RWPE2 (cell line): ENCODE results near the gene THNSL1.

Experiments used
- ATAC-seq: fragments of 200-7000 bp; cut with Tn5 transposase; 3 replicates; pipeline ENCODE4 v1.9.1; 2021; ENCODE audit warnings: low read depth
- DNase-seq: peaks from one replicate; pipeline ENCODE4 v3.0.0-alpha.2; 2020; ENCODE audit warnings: low spot score
- H3K27ac ChIP-seq: fragments of 450-650 bp; 2 replicates; pipeline ENCODE4 v1.5.1; 2017; ENCODE audit warnings: mild to moderate bottlenecking; ENCODE audit not compliant: poor library complexity, severe bottlenecking
- H3K27me3 ChIP-seq: fragments of 250-450 bp; sonication (Bioruptor Pico); 2 replicates; pipeline ENCODE4 v1.5.1; 2021; ENCODE audit warnings: mild to moderate bottlenecking, moderate library complexity; ENCODE audit not compliant: insufficient read depth, poor library complexity, severe bottlenecking
- H3K36me3 ChIP-seq: fragments of 250-450 bp; sonication (Bioruptor Pico); 2 replicates; pipeline ENCODE4 v1.5.1; 2020; ENCODE audit warnings: low read depth, mild to moderate bottlenecking, moderate library complexity
- H3K4me1 ChIP-seq: fragments of 250-450 bp; sonication (Bioruptor Pico); 2 replicates; pipeline ENCODE4 v1.5.1; 2021; ENCODE audit warnings: mild to moderate bottlenecking, moderate library complexity; ENCODE audit not compliant: insufficient read depth, poor library complexity, severe bottlenecking
- H3K4me3 ChIP-seq: fragments of 250-450 bp; sonication (Bioruptor Pico); 2 replicates; pipeline ENCODE4 v1.5.1; 2021; ENCODE audit warnings: mild to moderate bottlenecking, moderate library complexity; ENCODE audit not compliant: severe bottlenecking
- H3K9me3 ChIP-seq: fragments of 250-450 bp; sonication (Bioruptor Pico); 2 replicates; pipeline ENCODE4 v1.5.1; 2021; ENCODE audit warnings: mild to moderate bottlenecking, moderate library complexity; ENCODE audit not compliant: severe bottlenecking
- CTCF ChIP-seq: fragments of 450-650 bp; IDR thresholded peaks from one replicate; pipeline ENCODE4 v1.5.1; 2017; ENCODE audit warnings: mild to moderate bottlenecking, moderate library complexity; ENCODE audit not compliant: poor library complexity, severe bottlenecking

THNSL1 gene

GRCh38 chr10:24971374-24971773 lies 45.0 kb upstream of the THNSL1 start:
- no peak for DNase-seq
- Histone ChIP-seq H3K9me3 (no peaks in the 10 kb centered on the region), H3K4me3 (no peak overlapping the region), H3K27ac (no peak overlapping the region), H3K27me3 (no peaks in the 10 kb centered on the region), H3K36me3 (no peaks in the 10 kb centered on the region), H3K4me1 (no peaks in the 10 kb centered on the region)
- ATAC-seq: no peak
- no peak for TF ChIP-seq CTCF

GRCh38 chr10:24973163-24973562 lies 43.2 kb upstream of the THNSL1 start:
- Histone ChIP-seq H3K4me3 (no peak overlapping the region), H3K27me3 (no peaks in the 10 kb centered on the region), H3K4me1 (no peaks in the 10 kb centered on the region), H3K27ac (no peak overlapping the region), H3K9me3 (no peaks in the 10 kb centered on the region), H3K36me3 (no peaks in the 10 kb centered on the region)
- no peak for TF ChIP-seq CTCF
- no peak for ATAC-seq
- no peak for DNase-seq

- H3K27me3 ChIP-seq: no peaks in the 10 kb centered on the region
- no peaks in the 10 kb centered on the region for H3K9me3 ChIP-seq
- H3K36me3 ChIP-seq: no peaks in the 10 kb centered on the region
- no peak for TF ChIP-seq CTCF
- no peak for DNase-seq
- no peak overlapping the region for H3K4me3 ChIP-seq
- no peak for ATAC-seq
- no peaks in the 10 kb centered on the region for H3K4me1 ChIP-seq
- H3K27ac ChIP-seq: no peak overlapping the region
These were observed 41.4 kb upstream of the THNSL1 start for GRCh38 chr10:24974976-24975375.

- Histone ChIP-seq H3K4me3 (no peak overlapping the region), H3K4me1 (peaks cover 3% of the 10 kb centered on the region), H3K9me3 (no peaks in the 10 kb centered on the region), H3K27me3 (no peaks in the 10 kb centered on the region), H3K36me3 (no peaks in the 10 kb centered on the region), H3K27ac (no peak overlapping the region)
- no peak for TF ChIP-seq CTCF
- DNase-seq (no peak), ATAC-seq (no peak)
These were observed 36.7 kb upstream of the THNSL1 start for GRCh38 chr10:24979685-24980084.

DNA sequence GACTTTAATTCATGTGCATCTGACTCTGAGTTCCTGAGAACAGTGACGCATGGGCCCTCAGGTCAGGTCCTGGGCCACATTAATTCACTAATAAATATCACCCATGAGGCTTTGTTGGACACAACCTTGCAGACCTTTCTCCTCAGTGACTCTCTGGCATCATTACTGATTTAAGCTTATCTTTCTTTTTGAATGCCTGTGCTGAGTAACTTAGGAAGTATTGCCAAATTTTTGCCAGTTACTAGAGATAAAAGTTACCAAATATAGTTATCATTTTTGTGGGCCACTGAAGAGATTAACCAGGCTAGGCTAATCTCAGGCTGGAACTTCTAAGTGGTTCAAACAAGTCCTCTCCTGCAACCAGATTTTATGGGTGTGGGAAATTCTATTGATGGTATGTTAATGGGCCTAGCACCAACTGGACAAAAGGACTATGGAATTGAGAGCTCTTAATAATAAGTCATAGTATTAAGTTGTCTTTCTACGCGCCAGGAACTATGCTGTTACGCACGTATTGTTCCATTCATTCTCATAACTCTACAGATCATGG lies 35.2 kb upstream of the THNSL1 start:
- Histone ChIP-seq H3K27ac (no peak overlapping the region), H3K4me1 (peaks cover 3% of the 10 kb centered on the region), H3K9me3 (no peaks in the 10 kb centered on the region), H3K36me3 (no peaks in the 10 kb centered on the region), H3K4me3 (no peak overlapping the region), H3K27me3 (no peaks in the 10 kb centered on the region)
- TF ChIP-seq CTCF: no peak
- peak; percentile 57 for ATAC-seq
- no peak for DNase-seq
